HepG2 (cell line): ENCODE measurements around the gene VAMP8. TPM values are rescaled to one million over a fixed set of nuclear protein-coding genes. Genes with fewer than 3 reads are reported as not detected.

ENCODE experiments used
- ATAC-seq: fragments of 200-7000 bp; cut with Tn5 transposase; 3 replicates; pipeline ENCODE4 v1.9.1; 2020; ENCODE audit warnings: mild to moderate bottlenecking, moderate library complexity
- BruUV-seq: library from RNA; stranded (reverse); fragments of 400-500 nt; replicated peaks from 2 replicates; lab custom pipeline; 2021; lab: Mats Ljungman, UMichigan
- CTCF ChIA-PET: fragments of 300-600 bp; formaldehyde crosslinking; extraction: SDS; loops from one replicate; lab custom pipeline; 2021; ENCODE audit warnings: low total read pairs, inconsistent platforms, low intra/inter-chr PET ratio; lab: Yijun Ruan, JAX
- POLR2A ChIA-PET: fragments of 350-600 bp; sonication (Branson Sonifier 250); formaldehyde crosslinking; loops from one replicate; lab custom pipeline; 2020; ENCODE audit warnings: antibody characterized with exemption, inconsistent platforms; lab: Yijun Ruan, JAX
- DNase-seq: peaks from one replicate; pipeline ENCODE4 v3.0.0-alpha.2; 2015; ENCODE audit warnings: low spot score
- FAIRE-seq: peaks from 3 replicates; lab custom pipeline; 2011; peaks lifted over from hg19 to GRCh38; lab: Jason Lieb, UNC
- H2AFZ ChIP-seq: one replicate; pipeline ENCODE4 v1.6.1; 2011; ENCODE audit warnings: low read length, inconsistent platforms
- H3K27ac ChIP-seq: fragments of 300-600 bp; 3 replicates; pipeline ENCODE4 v1.8.0; 2011; ENCODE audit warnings: mixed run types, mild to moderate bottlenecking, mixed read lengths, low read length, inconsistent platforms; ENCODE audit not compliant: insufficient read depth; ENCODE audit errors: extremely low read length
- H3K27me3 ChIP-seq, 2 experiments: fragments of 200-600 bp in 1 of 2; 2 replicates in 1 of 2; 3 replicates in 1 of 2; pipeline versions ENCODE4 v1.6.0 to v1.8.0; 2011; ENCODE audit warnings: low read length in 2 of 2, mild to moderate bottlenecking in 2 of 2, moderate library complexity in 2 of 2, inconsistent platforms in 1 of 2; ENCODE audit not compliant: insufficient read depth in 2 of 2, control insufficient read depth in 1 of 2
- H3K36me3 ChIP-seq, 2 experiments: fragments of 200-600 bp in 1 of 2; replicated peaks in 1 of 2; 2 replicates in 1 of 2; 3 replicates in 1 of 2; pipeline versions ENCODE4 v1.5.1 to v1.8.0; 2011; ENCODE audit warnings: low read length in 2 of 2, inconsistent platforms in 1 of 2; ENCODE audit not compliant: insufficient read depth in 2 of 2, control insufficient read depth in 1 of 2
- H3K4me1 ChIP-seq: 2 replicates; pipeline ENCODE4 v1.5.1; 2012; ENCODE audit warnings: low read length, inconsistent platforms; ENCODE audit not compliant: insufficient read depth
- H3K4me2 ChIP-seq: 2 replicates; pipeline ENCODE4 v1.6.0; 2011; ENCODE audit warnings: low read depth, low read length, inconsistent platforms
- H3K4me3 ChIP-seq, 3 experiments: fragments of 200-600 bp in 1 of 3; sonication (generic), shearing (Covaris generic) in 1 of 3; replicated peaks in 1 of 3; 2 replicates each; pipeline ENCODE4 v1.5.1; 2011 to 2016; ENCODE audit warnings: low read length in 3 of 3, inconsistent platforms in 2 of 3, low read depth in 2 of 3, mild to moderate bottlenecking in 2 of 3, control low read depth in 1 of 3, mixed read lengths in 1 of 3; ENCODE audit not compliant: insufficient read depth in 1 of 3
- H3K79me2 ChIP-seq: one replicate; pipeline ENCODE4 v1.6.1; 2011; ENCODE audit warnings: low read length, inconsistent platforms; ENCODE audit not compliant: insufficient read depth
- H3K9ac ChIP-seq: 2 replicates; pipeline ENCODE4 v1.6.0; 2011; ENCODE audit warnings: mild to moderate bottlenecking, low read depth, low read length, inconsistent platforms; ENCODE audit not compliant: insufficient read depth
- H3K9me3 ChIP-seq: 2 replicates; pipeline ENCODE4 v1.5.1; 2012; ENCODE audit warnings: mild to moderate bottlenecking, low read length
- H4K20me1 ChIP-seq: 2 replicates; pipeline ENCODE4 v1.6.0; 2011; ENCODE audit warnings: inconsistent platforms, mild to moderate bottlenecking, low read length, moderate library complexity; ENCODE audit not compliant: insufficient read depth
- AGO2 ChIP-seq: fragments of 200-400 bp; formaldehyde crosslinking; optimal IDR thresholded peaks from 2 replicates; pipeline ENCODE3; 2017; ENCODE audit warnings: mild to moderate bottlenecking, low read depth, low read length, moderate library complexity
- ATF7 ChIP-seq, 2 experiments: fragments of 450-650 bp in 1 of 2; sonication (generic) in 1 of 2; formaldehyde crosslinking in 1 of 2; IDR thresholded peaks; 2 replicates each; pipeline versions ENCODE4 v1.4.0 to v1.6.1; 2016 to 2020; ENCODE audit warnings: antibody characterized with exemption in 1 of 2, mild to moderate bottlenecking in 1 of 2, missing genetic modification reagents in 1 of 2
- E2F2 ChIP-seq: sonication (generic); formaldehyde crosslinking; IDR thresholded peaks from 2 replicates; pipeline ENCODE4 v1.4.0; 2020; ENCODE audit warnings: missing genetic modification reagents, borderline replicate concordance
- EP300 ChIP-seq, 3 experiments: sonication (generic) in 1 of 3; formaldehyde crosslinking in 1 of 3; IDR thresholded peaks; 2 replicates each; pipeline versions ENCODE4 v1.5.1 to v1.6.1; 2011 to 2020; ENCODE audit warnings: low read depth in 2 of 3, low read length in 2 of 3, borderline replicate concordance in 1 of 3, improper control_type of control experiment in 1 of 3, mild to moderate bottlenecking in 1 of 3, missing genetic modification reagents in 1 of 3, moderate library complexity in 1 of 3
- ESRRA ChIP-seq: sonication (generic); formaldehyde crosslinking; IDR thresholded peaks from 2 replicates; pipeline ENCODE4 v1.5.1; 2020; ENCODE audit warnings: mild to moderate bottlenecking, low read depth, missing genetic modification reagents
- HMGA1 ChIP-seq: sonication (generic); formaldehyde crosslinking; conservative IDR thresholded peaks from 2 replicates; pipeline ENCODE4 v1.4.0; 2020; ENCODE audit warnings: missing genetic modification reagents
- HNF4G ChIP-seq, 2 experiments: sonication (generic) in 1 of 2; formaldehyde crosslinking in 1 of 2; IDR thresholded peaks; 2 replicates each; pipeline versions ENCODE4 v1.4.0 to v1.6.1; 2011 to 2020; ENCODE audit warnings: borderline replicate concordance in 2 of 2, low read depth in 2 of 2, mild to moderate bottlenecking in 2 of 2, low read length in 1 of 2, missing genetic modification reagents in 1 of 2, moderate library complexity in 1 of 2
- JDP2 ChIP-seq: sonication (generic); formaldehyde crosslinking; IDR thresholded peaks from 2 replicates; pipeline ENCODE4 v1.8.1; 2022; ENCODE audit warnings: missing genetic modification reagents, borderline replicate concordance
- MAF1 ChIP-seq: sonication (generic); formaldehyde crosslinking; IDR thresholded peaks from 2 replicates; pipeline ENCODE4 v1.5.0; 2020; ENCODE audit warnings: missing genetic modification reagents, borderline replicate concordance
- NONO ChIP-seq, 2 experiments: fragments of 450-650 bp in 1 of 2; sonication (generic) in 1 of 2; formaldehyde crosslinking in 1 of 2; IDR thresholded peaks in 1 of 2; conservative IDR thresholded peaks in 1 of 2; 2 replicates each; pipeline versions ENCODE4 v1.6.1 to v1.8.0; 2017 to 2022; ENCODE audit warnings: mild to moderate bottlenecking in 1 of 2, missing genetic modification reagents in 1 of 2, moderate library complexity in 1 of 2
- PHF21A ChIP-seq: sonication (generic); formaldehyde crosslinking; IDR thresholded peaks from 2 replicates; pipeline ENCODE4 v1.5.0; 2020; ENCODE audit warnings: mild to moderate bottlenecking, missing genetic modification reagents
- PLRG1 ChIP-seq: fragments of 450-650 bp; conservative IDR thresholded peaks from 2 replicates; pipeline ENCODE4 v1.6.1; 2016
- ZBTB8A ChIP-seq: sonication (generic); formaldehyde crosslinking; IDR thresholded peaks from 2 replicates; pipeline ENCODE4 v1.4.0; 2020; ENCODE audit warnings: mild to moderate bottlenecking, low read depth, missing genetic modification reagents, borderline replicate concordance
- ZFYVE20 ChIP-seq: sonication (generic); formaldehyde crosslinking; IDR thresholded peaks from 2 replicates; pipeline ENCODE4 v1.8.0; 2023; ENCODE audit warnings: low read depth, mild to moderate bottlenecking, moderate library complexity, missing genetic modification reagents, borderline replicate concordance
- ZMYM3 ChIP-seq: sonication (generic); formaldehyde crosslinking; IDR thresholded peaks from 2 replicates; pipeline ENCODE4 v1.5.1; 2020; ENCODE audit warnings: mild to moderate bottlenecking, missing genetic modification reagents
- ZNF770 ChIP-seq: sonication (generic); formaldehyde crosslinking; IDR thresholded peaks from 2 replicates; pipeline ENCODE4 v1.5.0; 2020; ENCODE audit warnings: mild to moderate bottlenecking, missing genetic modification reagents
- WGBS: methylation state at CpG from one replicate; pipeline ENCODE4 v1.1.6; 2017; ENCODE audit warnings: low lambda C conversion rate; 5-methylcytosine and 5-hydroxymethylcytosine counted together
- in situ Hi-C: cut with HindIII; loops from 2 replicates; pipeline ENCODE4 v1.10.0; 2017; ENCODE audit warnings: low pct_unique_long_range_greater_than_20kb; ENCODE audit not compliant: extremely low pct_ligation_motif_present
- intact Hi-C: fragments of 100-400 bp; cut with micrococcal nuclease; formaldehyde crosslinking; loops from one replicate; pipeline ENCODE4 v1.10.0; 2022; ENCODE audit not compliant: unreplicated experiment
- polyA plus RNA-seq, 8 experiments: library from polyadenylated mRNA; depleted of rRNA in 3 of 8; stranded (reverse) in 7 of 8; unstranded in 1 of 8; fragments of >200 nt; fragmentation: Illumina TruSeq in 4 of 8; extraction: Trizol in 4 of 8; gene quantifications; 2 replicates each; pipeline versions ENCODE4 v1.2.1 to v1.2.3, GENCODE V29; 2011 to 2016; ENCODE audit warnings: low read depth in 4 of 8, missing spikeins in 1 of 8, mixed read lengths in 1 of 8; ENCODE audit not compliant: insufficient read depth in 1 of 8
- total RNA-seq, 5 experiments: library from RNA; depleted of rRNA; stranded (reverse); fragments of >200 nt; fragmentation: Illumina TruSeq; extraction: Trizol; gene quantifications; 2 replicates each; pipeline ENCODE4 v1.2.3, GENCODE V29; 2016; ENCODE audit warnings: low read depth in 1 of 5

The VAMP8 gene
- total and polyA plus RNA-seq, 2 of the 13 experiments (the other 11 are each of a cell fraction or from before 2014, with no cell fraction given): 83.3 to 157 TPM

GRCh38 chr2:85566265-85566664 is 11.1 kb upstream of the VAMP8 start:
- in situ Hi-C loops (no loop called here), intact Hi-C loops (no loop called here)
- Histone ChIP-seq H3K79me2 (no peaks in the 10 kb centered on the region), H3K4me2 (no peak overlapping the region), H3K9me3 (no peaks in the 10 kb centered on the region), H3K9ac (no peak overlapping the region), H4K20me1 (no peaks in the 10 kb centered on the region), H3K36me3 (no peaks in the 10 kb centered on the region), H3K27me3 (peaks cover 0 to 7% of the 10 kb centered on the region in 2 experiments; a peak in 2 of 5 replicates), H3K4me1 (peaks cover 25% of the 10 kb centered on the region), H3K4me3 (no peak overlapping the region), H3K27ac (no peak overlapping the region), H2AFZ (no peak overlapping the region)
- no peak for FAIRE-seq
- peak; percentile 35; the same call in 1 of the 2 replicates for TF ChIP-seq HNF4G (IDR thresholded peaks at IDR 0.05; ENCODE audit: borderline replicate concordance, low read depth, low read length)
- TF ChIP-seq HNF4G (CRISPR knock-in tag; IDR thresholded peaks at IDR 0.05; ENCODE audit: borderline replicate concordance, low read depth): no peak
- TF ChIP-seq JDP2 (CRISPR knock-in tag): no peak
- TF ChIP-seq ZMYM3 (CRISPR knock-in tag): no peak
- TF ChIP-seq AGO2: no peak
- peak; percentile 73 for TF ChIP-seq ZNF770
- TF ChIP-seq PLRG1: no peak
- no peak for TF ChIP-seq PHF21A (CRISPR knock-in tag)
- TF ChIP-seq MAF1 (CRISPR knock-in tag): no peak
- TF ChIP-seq EP300 (IDR thresholded peaks at IDR 0.05; ENCODE audit: low read depth in 2 of 2, low read length in 2 of 2): no peak
- TF ChIP-seq EP300 (CRISPR knock-in tag; IDR thresholded peaks at IDR 0.05; ENCODE audit: borderline replicate concordance): no peak
- TF ChIP-seq ATF7 (IDR thresholded peaks at IDR 0.05): no peak
- TF ChIP-seq ATF7 (CRISPR knock-in tag; IDR thresholded peaks at IDR 0.05): no peak
- no peak for TF ChIP-seq NONO (IDR thresholded peaks at IDR 0.05)
- no peak for TF ChIP-seq NONO (CRISPR knock-in tag; conservative IDR thresholded peaks at IDR 0.05)
- TF ChIP-seq HMGA1 (CRISPR knock-in tag): no peak
- TF ChIP-seq ESRRA (CRISPR knock-in tag): no peak
- no peak for TF ChIP-seq ZFYVE20
- TF ChIP-seq E2F2 (CRISPR knock-in tag): no peak
- TF ChIP-seq ZBTB8A (CRISPR knock-in tag): no peak
- 26% methylated on average over 4 of the region's 4 CpGs for WGBS
- ATAC-seq: no peak
- POLR2A ChIA-PET: interaction anchor here (1.4 to 20.8 kb wide), 3 partner anchors 8 to 33 kb away, joined by 3 to 645 read pairs (median 8); partner anchors contain the start of genes C2orf68, RNF181 and TMEM150A
- DNase-seq: no peak
- BruUV-seq: no TSS peak
- CTCF ChIA-PET: no interaction called here
